GM06990 (cell line): ENCODE results near the gene MTFP1.
A peak's percentile ranks its signal among the peaks of the same experiment; 100 is the strongest.

Source experiments
- DNase-seq: peaks from one replicate; pipeline ENCODE4 v3.0.0-alpha.2; 2011; ENCODE audit not compliant: insufficient read length; ENCODE audit errors: extremely low read depth
- H3K27me3 ChIP-seq: replicated peaks from 2 replicates; pipeline ENCODE4 v1.6.0; 2011; ENCODE audit warnings: low read length; ENCODE audit not compliant: control insufficient read depth, insufficient read depth
- H3K36me3 ChIP-seq: 2 replicates; pipeline ENCODE4 v1.5.1; 2011; ENCODE audit warnings: low read length; ENCODE audit not compliant: control insufficient read depth, insufficient read depth
- H3K4me3 ChIP-seq: replicated peaks from 2 replicates; pipeline ENCODE4 v1.5.1; 2011; ENCODE audit warnings: low read depth, mild to moderate bottlenecking, control low read depth, low read length
- TF ChIP-seq, protein P1 (sequence below): IDR thresholded peaks from 2 replicates; pipeline ENCODE4 v1.5.1; 2011; ENCODE audit warnings: low read length, control low read depth, mild to moderate bottlenecking, inconsistent platforms; ENCODE audit not compliant: insufficient read depth, poor library complexity, severe bottlenecking

MTFP1 gene

DNA sequence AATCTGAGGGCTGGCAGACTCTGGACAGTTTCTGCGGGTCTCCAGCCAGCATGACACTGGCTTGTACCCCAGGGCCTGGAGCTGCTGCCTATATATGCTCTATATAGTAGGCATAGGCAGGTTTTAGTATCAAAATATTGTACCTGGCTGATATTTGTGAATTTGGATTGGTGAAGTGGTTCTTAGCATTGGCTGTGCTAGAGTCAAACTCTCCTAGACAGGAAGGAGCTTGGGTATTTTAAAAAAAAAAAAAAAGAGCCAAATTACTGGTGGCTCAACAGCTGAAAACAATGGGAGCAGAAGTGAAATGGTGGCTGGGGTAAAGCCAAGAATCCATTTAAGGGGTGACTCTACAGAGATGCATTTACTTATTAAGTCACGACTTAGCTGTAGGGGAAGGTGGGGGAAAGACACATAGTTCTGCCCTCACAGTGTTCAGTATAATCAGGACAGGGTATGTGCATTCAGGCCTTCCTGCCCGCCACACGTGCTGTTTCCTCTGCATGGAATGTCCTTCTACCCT, 11.0 kb upstream of the MTFP1 start:
- TF ChIP-seq, protein P1, sequence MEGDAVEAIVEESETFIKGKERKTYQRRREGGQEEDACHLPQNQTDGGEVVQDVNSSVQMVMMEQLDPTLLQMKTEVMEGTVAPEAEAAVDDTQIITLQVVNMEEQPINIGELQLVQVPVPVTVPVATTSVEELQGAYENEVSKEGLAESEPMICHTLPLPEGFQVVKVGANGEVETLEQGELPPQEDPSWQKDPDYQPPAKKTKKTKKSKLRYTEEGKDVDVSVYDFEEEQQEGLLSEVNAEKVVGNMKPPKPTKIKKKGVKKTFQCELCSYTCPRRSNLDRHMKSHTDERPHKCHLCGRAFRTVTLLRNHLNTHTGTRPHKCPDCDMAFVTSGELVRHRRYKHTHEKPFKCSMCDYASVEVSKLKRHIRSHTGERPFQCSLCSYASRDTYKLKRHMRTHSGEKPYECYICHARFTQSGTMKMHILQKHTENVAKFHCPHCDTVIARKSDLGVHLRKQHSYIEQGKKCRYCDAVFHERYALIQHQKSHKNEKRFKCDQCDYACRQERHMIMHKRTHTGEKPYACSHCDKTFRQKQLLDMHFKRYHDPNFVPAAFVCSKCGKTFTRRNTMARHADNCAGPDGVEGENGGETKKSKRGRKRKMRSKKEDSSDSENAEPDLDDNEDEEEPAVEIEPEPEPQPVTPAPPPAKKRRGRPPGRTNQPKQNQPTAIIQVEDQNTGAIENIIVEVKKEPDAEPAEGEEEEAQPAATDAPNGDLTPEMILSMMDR: no peak
- Histone ChIP-seq H3K36me3 (peaks cover 14% of the 10 kb centered on the region), H3K4me3 (no peak overlapping the region), H3K27me3 (no peaks in the 10 kb centered on the region)
- no peak for DNase-seq

DNA sequence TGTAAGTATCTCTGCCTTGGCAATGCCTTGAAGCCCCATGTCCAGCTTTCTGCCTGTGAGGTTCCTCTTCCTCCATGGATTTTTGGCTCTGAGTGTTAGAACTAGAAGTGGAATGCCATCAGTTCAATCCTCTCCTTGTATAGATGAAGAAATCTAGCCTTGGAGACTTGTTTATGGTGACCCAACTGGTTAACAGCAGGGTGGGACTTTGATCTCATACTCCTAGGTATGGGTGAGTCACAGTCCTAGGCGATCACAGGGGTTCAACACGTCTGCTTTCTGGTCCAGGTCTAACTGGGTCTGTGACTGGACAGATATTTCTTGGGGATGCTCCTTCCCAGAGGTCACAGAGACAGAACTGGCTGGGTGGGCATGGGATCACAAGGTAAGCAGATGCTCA, 9.2 kb upstream of the MTFP1 start:
- TF ChIP-seq, protein P1: no peak
- DNase-seq: no peak
- Histone ChIP-seq H3K27me3 (no peaks in the 10 kb centered on the region), H3K36me3 (peaks cover 14% of the 10 kb centered on the region), H3K4me3 (no peak overlapping the region)

DNA sequence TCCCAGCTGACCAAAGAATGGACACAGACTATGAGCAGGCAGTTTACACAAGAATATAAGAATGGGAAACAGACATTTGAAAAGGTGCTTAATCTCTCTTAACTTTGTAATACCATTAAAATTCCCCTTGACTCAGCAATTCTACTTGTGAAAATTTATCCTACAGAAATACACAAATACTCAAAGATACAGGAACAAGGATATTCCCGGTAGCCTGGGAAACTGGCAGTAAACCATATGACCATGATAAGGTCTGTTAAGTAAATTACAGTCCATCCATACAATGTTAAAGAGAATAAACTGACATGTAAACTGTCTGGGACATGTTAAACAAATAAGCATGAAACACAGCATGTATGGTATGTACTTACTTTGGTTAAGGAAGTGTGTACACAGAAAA, 8.7 kb upstream of the MTFP1 start:
- H3K36me3 ChIP-seq: peaks cover 15% of the 10 kb centered on the region
- DNase-seq: no peak
- TF ChIP-seq, protein P1: no peak
- H3K4me3 ChIP-seq: no peak overlapping the region
- H3K27me3 ChIP-seq: no peaks in the 10 kb centered on the region

DNA sequence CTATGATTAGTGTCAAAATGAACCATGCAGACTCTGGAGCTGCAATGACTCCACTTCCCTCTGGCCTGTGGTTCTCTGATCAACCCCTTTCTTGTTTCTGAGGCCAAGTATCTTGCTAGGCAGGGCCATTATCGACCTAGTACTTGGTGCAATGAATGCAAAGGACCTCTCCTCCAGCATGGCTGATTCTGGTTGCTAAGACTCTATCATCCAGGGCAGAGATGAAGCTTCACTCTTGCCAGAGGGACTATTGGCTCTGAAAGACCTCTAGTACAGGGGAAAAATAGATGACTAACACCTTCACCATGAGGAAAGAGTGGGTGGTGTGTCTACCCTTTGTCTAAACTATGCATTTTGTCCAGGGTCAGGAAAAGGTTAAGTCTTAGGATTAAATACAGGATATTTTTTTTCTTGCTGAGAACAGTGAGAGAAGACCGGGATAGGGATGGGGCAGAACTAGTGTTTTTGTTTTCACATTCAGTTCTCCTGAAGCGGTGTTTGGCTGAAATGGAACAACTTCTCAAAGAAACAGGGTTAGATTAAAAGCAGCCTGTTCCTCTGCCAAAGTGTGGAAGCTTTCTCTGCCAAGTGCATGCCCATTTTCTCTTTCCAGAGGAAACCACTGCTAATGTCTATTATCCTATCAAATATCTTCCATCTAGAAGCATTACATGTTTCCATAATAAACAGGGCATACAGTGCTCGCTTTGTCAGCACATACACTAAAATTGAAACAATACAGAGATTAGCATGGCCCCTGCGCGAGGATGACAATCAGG, 5.0 kb upstream of the MTFP1 start:
- Histone ChIP-seq H3K27me3 (no peaks in the 10 kb centered on the region), H3K36me3 (peaks cover 15% of the 10 kb centered on the region), H3K4me3 (no peak overlapping the region)
- TF ChIP-seq, protein P1: no peak
- DNase-seq: no peak

DNA sequence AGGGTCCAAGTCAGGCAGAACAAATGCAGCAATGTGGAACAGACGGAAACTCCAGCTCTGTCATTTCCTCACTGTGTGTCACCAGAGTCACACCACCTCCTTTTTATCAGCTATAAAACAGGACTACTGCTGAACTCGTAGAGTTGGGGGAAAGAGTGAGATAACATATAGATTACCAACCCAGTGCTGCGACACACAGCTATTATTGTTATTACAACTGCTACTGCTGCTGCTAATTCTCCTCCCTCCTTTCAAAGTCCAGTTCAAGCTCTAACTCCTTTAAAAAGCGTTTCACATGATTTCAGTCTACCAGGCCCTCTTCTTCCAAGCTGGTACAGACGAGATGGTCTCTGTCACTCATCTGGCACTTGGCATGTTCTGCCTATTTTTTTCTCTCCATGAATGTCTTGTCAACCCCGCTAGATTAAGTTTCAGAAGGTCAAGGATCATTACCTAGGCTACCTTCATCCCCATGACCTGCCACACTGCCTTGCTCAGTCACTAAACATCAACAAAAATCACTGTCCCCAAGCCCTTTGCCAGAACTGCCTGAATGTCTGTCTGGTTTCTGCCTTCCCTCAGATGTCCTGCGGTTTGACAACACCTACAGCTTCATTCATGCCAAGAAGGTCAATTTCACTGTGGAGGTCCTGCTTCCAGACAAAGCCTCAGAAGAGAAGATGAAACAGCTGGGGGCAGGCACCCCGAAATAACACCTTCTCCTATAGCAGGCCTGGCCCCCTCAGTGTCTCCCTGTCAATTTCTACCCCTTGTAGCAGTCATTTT, 3.7 kb upstream of the MTFP1 start:
- Histone ChIP-seq H3K4me3 (peak overlapping the region; percentile 84), H3K27me3 (no peaks in the 10 kb centered on the region), H3K36me3 (peaks cover 13% of the 10 kb centered on the region)
- TF ChIP-seq, protein P1: no peak
- DNase-seq: no peak
